HG03064 (cell line): ENCODE measurements around the gene GALNT12.

Experiments
- ATAC-seq: cut with Tn5 transposase; IDR thresholded peaks from one replicate; pipeline ENCODE4 v1.9.1; 2021; ENCODE audit warnings: low read depth; ENCODE audit not compliant: unreplicated experiment

GALNT12 gene

GRCh38 chr9:98830554-98830953 lies 23.1 kb downstream of the GALNT12 start:
- no peak for ATAC-seq

GRCh38 chr9:98831696-98832095 lies 24.2 kb downstream of the GALNT12 start:
- no peak for ATAC-seq

DNA sequence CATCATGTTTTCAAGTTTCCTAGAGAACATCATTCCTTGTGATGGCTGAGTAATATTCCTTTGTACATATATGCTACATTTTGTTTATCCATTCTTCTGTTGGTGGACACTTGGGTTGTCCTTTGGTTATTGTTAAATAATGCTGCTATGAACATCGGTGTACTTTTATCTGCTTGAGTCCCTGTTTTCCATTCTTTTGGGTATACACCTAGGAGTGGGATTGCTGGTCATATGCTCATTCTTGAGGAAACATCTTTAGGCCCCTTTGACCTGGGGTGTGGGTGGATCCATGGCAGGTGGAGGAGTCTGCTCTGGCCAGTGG lies 25.3 kb downstream of the GALNT12 start:
- ATAC-seq: no peak

- no peak for ATAC-seq
Measured at GRCh38 chr9:98833090-98833956, 25.9 kb downstream of the GALNT12 start.

GRCh38 chr9:98834386-98834785 lies 26.9 kb downstream of the GALNT12 start:
- ATAC-seq: no peak

GRCh38 chr9:98836206-98836605 lies 28.7 kb downstream of the GALNT12 start:
- ATAC-seq: no peak

DNA sequence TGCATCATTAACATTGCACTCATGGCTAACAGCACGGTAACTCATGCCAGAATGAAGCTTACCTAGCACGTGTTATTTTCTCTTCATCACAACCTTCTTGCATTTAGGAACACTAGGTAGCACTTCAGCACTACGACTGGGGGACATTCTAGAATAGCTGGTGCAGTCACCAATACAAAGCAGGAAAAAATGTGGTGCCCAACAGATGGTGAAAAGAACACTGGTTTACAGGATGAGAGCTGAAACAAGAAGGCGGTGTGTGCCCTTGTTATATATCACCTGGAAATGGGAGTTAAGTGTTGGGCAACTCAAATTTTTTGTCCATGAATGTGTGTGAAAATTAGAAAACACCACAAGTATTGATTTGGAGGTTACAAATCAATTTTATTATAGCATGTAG lies 30.0 kb downstream of the GALNT12 start:
- ATAC-seq: no peak

- no peak for ATAC-seq
Measured at GRCh38 chr9:98838155-98838867, 30.8 kb downstream of the GALNT12 start.

DNA sequence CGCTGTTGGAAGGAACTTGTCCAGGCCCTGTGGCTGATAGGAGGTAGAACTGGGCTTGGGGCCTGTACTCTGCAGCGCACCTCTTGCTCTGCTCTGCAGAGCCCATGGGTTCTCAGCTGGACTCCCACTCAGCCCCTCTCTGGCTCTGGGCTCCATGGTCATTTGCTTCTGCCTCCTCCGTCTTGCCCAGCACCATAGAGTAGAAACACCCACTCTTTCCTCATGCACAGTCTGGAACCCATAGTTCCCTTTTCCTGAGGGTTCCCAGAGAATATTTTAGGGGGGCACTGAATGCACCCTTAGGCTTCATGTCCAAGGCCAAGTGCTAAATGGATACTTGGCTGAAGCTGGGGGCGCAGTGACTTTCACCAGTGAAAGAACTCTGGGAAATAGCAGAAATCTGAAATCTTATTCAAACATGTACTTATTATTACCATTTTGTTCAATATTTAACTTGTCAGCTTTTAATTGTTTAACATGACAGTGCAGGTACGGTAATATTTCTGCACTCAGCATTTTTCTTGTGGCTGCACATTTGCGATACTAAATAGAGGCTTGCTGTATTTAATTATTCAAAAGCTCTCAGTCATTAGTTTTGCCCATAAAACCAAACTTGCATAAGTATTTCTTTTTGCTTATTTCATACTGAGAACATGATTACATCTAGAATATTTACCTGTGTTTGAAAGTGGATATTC lies 31.5 kb downstream of the GALNT12 start:
- no peak for ATAC-seq

DNA sequence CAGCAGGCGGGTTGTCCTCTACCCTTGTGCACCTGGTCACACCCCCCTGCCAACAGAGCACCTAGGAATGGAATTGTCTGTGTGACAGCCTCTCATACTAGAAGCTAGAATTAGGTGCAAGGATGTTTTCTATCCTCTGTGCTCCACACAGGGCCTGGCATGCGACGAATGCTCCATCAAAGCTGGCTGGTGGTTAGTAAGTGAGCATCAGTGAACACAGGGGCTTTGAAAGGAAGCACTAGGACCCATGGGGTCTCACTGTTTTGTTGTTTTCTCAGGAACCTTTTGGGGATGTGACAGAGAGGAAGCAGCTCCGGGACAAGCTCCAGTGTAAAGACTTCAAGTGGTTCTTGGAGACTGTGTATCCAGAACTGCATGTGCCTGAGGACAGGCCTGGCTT lies 32.3 kb downstream of the GALNT12 start:
- no peak for ATAC-seq

GRCh38 chr9:98842510-98842909 lies 35.0 kb downstream of the GALNT12 start:
- ATAC-seq: no peak

GRCh38 chr9:98846081-98846480 lies 38.6 kb downstream of the GALNT12 start:
- no peak for ATAC-seq

DNA sequence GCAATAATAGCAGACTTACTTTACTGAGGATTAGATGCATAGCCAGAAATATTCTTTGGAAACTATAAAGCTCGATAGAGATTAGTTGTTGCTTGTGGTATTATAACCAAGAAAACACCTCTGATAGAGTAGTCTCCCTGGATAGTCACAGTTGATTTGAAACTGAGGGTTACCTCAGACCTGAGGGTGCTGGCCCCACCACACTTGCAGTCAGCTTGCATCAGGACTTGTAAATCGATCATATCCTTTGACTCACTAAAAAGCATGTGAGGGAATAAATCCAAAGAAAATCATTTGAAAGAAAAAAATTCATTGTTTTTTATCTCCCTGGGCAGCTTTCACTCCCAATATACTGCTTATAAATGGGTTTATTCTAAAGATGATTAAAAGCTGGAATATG lies 39.4 kb downstream of the GALNT12 start:
- ATAC-seq: no peak

DNA sequence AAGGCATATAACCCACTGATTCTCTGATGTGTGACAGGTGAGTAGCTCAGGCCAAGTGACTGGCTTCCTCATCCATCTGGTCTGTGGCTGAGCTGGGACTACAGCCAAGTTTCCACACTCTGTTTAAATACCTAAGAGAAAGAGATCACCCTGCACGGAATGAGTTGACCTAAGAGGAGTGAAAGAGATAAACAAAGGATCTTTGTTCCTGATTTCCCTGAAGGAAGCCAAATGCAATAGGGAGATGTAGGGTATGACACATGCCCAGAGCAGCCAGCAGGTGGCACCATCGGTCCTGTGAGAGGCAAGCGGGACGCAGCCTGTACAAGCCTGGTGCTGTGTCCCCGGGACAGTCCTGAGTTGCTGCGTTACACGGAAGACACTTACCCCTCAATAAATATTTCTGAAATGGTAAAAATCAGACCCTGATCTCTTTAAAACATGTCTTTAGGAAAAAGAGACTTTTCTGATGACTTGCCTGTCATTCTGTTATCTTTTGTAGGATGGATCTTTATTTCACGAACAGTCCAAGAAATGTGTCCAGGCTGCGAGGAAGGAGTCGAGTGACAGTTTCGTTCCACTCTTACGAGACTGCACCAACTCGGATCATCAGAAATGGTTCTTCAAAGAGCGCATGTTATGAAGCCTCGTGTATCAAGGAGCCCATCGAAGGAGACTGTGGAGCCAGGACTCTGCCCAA lies 41.1 kb downstream of the GALNT12 start:
- peak; percentile 71 for ATAC-seq

DNA sequence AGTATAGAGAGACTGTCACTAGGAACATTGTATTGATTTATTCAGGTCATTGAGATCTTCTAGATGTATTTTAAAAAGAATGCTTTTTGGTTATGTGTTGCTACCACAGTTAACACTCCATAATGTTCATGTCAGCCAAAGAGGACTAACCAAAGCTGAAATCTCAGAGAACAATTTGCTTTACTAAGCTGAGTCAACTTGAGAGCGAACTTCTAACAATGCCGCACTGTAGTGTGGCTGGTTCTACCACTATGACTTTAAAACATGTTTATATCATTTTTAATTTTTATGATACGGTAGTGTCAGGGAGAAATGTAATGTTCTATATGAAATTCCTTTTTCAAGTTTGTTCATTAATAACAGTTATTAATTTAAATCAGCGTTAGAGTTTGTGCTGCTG lies 42.1 kb downstream of the GALNT12 start:
- ATAC-seq: no peak

GRCh38 chr9:98850851-98851729 lies 43.6 kb downstream of the GALNT12 start:
- no peak for ATAC-seq

DNA sequence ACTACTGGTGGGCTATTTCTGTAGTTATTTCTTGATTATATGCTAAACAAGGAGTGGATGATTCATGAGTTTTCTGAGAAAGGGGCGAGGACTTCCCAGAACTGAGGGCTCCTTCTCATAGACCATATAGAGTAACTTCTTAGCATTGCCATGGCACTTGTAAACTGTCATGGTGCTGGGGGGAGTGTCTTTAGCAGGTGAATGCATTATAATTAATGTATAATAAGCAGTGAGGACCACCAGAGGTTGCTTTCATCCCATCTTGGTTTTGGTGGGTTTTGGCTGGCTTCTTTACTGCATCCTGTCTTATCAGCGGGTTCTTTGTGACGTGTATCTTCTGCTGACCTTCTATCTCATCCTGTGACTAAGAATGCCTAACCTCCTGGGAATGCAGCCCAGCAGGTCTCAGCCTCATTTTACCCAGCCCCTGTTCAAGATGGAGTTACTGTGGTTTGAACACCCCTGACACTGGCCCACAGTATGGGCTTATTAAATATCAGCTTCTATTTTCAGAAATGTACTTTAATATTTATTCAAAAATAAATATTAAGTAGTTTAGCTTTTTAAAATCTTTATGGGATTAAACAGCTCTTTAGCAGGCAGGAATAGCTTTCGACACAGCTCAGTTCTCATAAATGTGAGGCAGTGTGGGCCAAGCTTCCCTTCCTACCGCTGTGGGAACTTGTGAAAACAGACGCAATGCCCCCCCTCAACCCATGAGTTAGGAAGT lies 44.4 kb downstream of the GALNT12 start:
- ATAC-seq: no peak

- ATAC-seq: no peak
Measured at GRCh38 chr9:98852460-98852734, 44.9 kb downstream of the GALNT12 start.

- ATAC-seq: no peak
Measured at GRCh38 chr9:98852961-98853360, 45.5 kb downstream of the GALNT12 start.

- no peak for ATAC-seq
Measured at GRCh38 chr9:98854266-98854665, 46.8 kb downstream of the GALNT12 start.
